ENCODE data around the gene C4orf46. TPM values are rescaled to one million over a fixed set of nuclear protein-coding genes. Genes with fewer than 3 reads are reported as not detected.

The C4orf46 gene
- total and polyA plus RNA-seq, 10 of the 15 experiments (the other 5 are each of a cell fraction or from before 2014, with no cell fraction given) = 9.3 to 40.2 (median 20.5) TPM

DNA sequence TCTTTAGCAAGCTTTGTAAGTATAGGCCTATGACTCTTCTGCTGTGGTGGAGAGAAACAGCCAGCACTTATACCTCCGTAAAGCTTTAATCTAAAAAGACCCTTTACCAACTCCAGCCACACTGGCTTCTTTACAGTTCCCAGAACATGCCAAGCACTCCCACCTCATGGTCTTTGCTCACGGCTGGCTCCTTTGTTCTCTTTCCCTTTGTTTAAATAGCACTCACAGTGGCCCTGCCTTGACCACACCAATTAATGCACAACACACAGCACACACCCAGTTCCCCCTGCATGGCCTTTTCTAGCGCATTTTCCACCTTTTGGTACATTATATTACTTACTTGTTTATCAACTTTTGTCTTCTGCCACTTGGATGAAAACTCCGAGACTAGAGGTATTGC lies 32.6 kb upstream of the C4orf46 start:
- no peaks in the 10 kb centered on the region for H4K20me1 ChIP-seq (ENCODE audit: control insufficient read depth, insufficient read depth)
- H3K27me3 ChIP-seq (replicated peaks in 1 of 2; ENCODE audit: control insufficient read depth in 2 of 2, insufficient read depth in 2 of 2, low read length in 1 of 2) = no peaks in the 10 kb centered on the region
- DNase-seq (ENCODE audit: low read depth, low spot score) = no peak
- ChIA-PET POLR2A (no interaction called here), SMC1A (ENCODE audit: uncharacterized antibody, unreplicated experiment) (no interaction called here), RAD21 (ENCODE audit: unreplicated experiment) (no interaction called here), CTCF (interaction anchor here (0.9 kb wide), 1 partner anchor 38 kb away, joined by 3 read pairs; no protein-coding TSS in a partner anchor)
- H3K27ac ChIP-seq (ENCODE audit: control insufficient read depth, insufficient read depth) = no peak overlapping the region
- no peaks in the 10 kb centered on the region for H3K79me2 ChIP-seq (ENCODE audit: control insufficient read depth, insufficient read depth, low read length)
- peaks cover 0 to 12% of the 10 kb centered on the region in 2 experiments; a peak in 1 of 4 replicates for H3K36me3 ChIP-seq (ENCODE audit: control insufficient read depth in 2 of 2, insufficient read depth in 2 of 2, low read length in 1 of 2)
- intact Hi-C loops (cut with micrococcal nuclease; ENCODE audit: unreplicated experiment) = no loop called here
- H3K9me3 ChIP-seq (replicated peaks; ENCODE audit: control insufficient read depth, insufficient read depth, low read length) = no peaks in the 10 kb centered on the region
- in situ Hi-C loops (cut with MboI) = no loop called here
- H3K9ac ChIP-seq (ENCODE audit: control insufficient read depth, insufficient read depth, low read length) = no peak overlapping the region
- no peak overlapping the region for H2AFZ ChIP-seq (ENCODE audit: control insufficient read depth, low read depth, low read length)
- BruUV-seq (replicated peaks) = no TSS peak
- 96% methylated on average over 4 of the region's 4 CpGs for WGBS (ENCODE audit: insufficient coverage, insufficient replicate concordance, low lambda C conversion rate, missing lambda C conversion rate)
- FAIRE-seq = no peak
- no peaks in the 10 kb centered on the region for H3K4me1 ChIP-seq (ENCODE audit: control insufficient read depth, insufficient read depth, low read length)
- no peak for ATAC-seq
- H3K4me3 ChIP-seq = no peak overlapping the region
- no peak for TF ChIP-seq NRF1 (conservative IDR thresholded peaks at IDR 0.05; ENCODE audit: low read depth, low read length)
- H3K4me2 ChIP-seq (ENCODE audit: control insufficient read depth, insufficient read depth) = no peak overlapping the region

- BruUV-seq (replicated peaks) = no TSS peak
- intact Hi-C loops (cut with micrococcal nuclease; ENCODE audit: unreplicated experiment) (no loop called here), in situ Hi-C loops (cut with MboI) (no loop called here)
- H3K27me3 ChIP-seq (replicated peaks in 1 of 2; ENCODE audit: control insufficient read depth in 2 of 2, insufficient read depth in 2 of 2, low read length in 1 of 2) = no peaks in the 10 kb centered on the region
- no peaks in the 10 kb centered on the region; a peak in 1 of 4 replicates for H3K36me3 ChIP-seq (ENCODE audit: control insufficient read depth in 2 of 2, insufficient read depth in 2 of 2, low read length in 1 of 2)
- H3K4me3 ChIP-seq = no peak overlapping the region
- POLR2A ChIA-PET = interaction anchor here (0.7 kb wide), 1 partner anchor 329 kb away, joined by 4 read pairs; no protein-coding TSS in a partner anchor
- H2AFZ ChIP-seq (ENCODE audit: control insufficient read depth, low read depth, low read length) = no peak overlapping the region
- 63% methylated on average over 1 of the region's 1 CpG for WGBS (ENCODE audit: insufficient coverage, insufficient replicate concordance, low lambda C conversion rate, missing lambda C conversion rate)
- H3K79me2 ChIP-seq (ENCODE audit: control insufficient read depth, insufficient read depth, low read length) = no peaks in the 10 kb centered on the region
- no peak for ATAC-seq
- no peak overlapping the region for H3K9ac ChIP-seq (ENCODE audit: control insufficient read depth, insufficient read depth, low read length)
- no peaks in the 10 kb centered on the region for H4K20me1 ChIP-seq (ENCODE audit: control insufficient read depth, insufficient read depth)
- H3K27ac ChIP-seq (ENCODE audit: control insufficient read depth, insufficient read depth) = no peak overlapping the region
- no peak for DNase-seq (ENCODE audit: low read depth, low spot score)
- FAIRE-seq = no peak
- H3K4me2 ChIP-seq (ENCODE audit: control insufficient read depth, insufficient read depth) = no peak overlapping the region
- RAD21 ChIA-PET (ENCODE audit: unreplicated experiment) = no interaction called here
- CTCF ChIA-PET = no interaction called here
- no peaks in the 10 kb centered on the region for H3K9me3 ChIP-seq (replicated peaks; ENCODE audit: control insufficient read depth, insufficient read depth, low read length)
- SMC1A ChIA-PET (ENCODE audit: uncharacterized antibody, unreplicated experiment) = no interaction called here
- H3K4me1 ChIP-seq (ENCODE audit: control insufficient read depth, insufficient read depth, low read length) = no peaks in the 10 kb centered on the region
- TF ChIP-seq, protein P1, sequence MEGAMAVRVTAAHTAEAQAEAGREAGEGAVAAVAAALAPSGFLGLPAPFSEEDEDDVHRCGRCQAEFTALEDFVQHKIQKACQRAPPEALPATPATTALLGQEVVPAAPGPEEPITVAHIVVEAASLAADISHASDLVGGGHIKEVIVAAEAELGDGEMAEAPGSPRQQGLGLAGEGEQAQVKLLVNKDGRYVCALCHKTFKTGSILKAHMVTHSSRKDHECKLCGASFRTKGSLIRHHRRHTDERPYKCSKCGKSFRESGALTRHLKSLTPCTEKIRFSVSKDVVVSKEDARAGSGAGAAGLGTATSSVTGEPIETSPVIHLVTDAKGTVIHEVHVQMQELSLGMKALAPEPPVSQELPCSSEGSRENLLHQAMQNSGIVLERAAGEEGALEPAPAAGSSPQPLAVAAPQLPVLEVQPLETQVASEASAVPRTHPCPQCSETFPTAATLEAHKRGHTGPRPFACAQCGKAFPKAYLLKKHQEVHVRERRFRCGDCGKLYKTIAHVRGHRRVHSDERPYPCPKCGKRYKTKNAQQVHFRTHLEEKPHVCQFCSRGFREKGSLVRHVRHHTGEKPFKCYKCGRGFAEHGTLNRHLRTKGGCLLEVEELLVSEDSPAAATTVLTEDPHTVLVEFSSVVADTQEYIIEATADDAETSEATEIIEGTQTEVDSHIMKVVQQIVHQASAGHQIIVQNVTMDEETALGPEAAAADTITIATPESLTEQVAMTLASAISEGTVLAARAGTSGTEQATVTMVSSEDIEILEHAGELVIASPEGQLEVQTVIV (IDR thresholded peaks at IDR 0.05; ENCODE audit: borderline replicate concordance, partially characterized antibody) = no peak
- no peak for TF ChIP-seq RAD21 (IDR thresholded peaks at IDR 0.05; ENCODE audit: insufficient read depth, low read depth, low read length)
- TF ChIP-seq JUNB (IDR thresholded peaks at IDR 0.05) = no peak
- no peak for TF ChIP-seq SIX5 (IDR thresholded peaks at IDR 0.05; ENCODE audit: low read depth, low read length, severe bottlenecking)
- TF ChIP-seq, protein P2, sequence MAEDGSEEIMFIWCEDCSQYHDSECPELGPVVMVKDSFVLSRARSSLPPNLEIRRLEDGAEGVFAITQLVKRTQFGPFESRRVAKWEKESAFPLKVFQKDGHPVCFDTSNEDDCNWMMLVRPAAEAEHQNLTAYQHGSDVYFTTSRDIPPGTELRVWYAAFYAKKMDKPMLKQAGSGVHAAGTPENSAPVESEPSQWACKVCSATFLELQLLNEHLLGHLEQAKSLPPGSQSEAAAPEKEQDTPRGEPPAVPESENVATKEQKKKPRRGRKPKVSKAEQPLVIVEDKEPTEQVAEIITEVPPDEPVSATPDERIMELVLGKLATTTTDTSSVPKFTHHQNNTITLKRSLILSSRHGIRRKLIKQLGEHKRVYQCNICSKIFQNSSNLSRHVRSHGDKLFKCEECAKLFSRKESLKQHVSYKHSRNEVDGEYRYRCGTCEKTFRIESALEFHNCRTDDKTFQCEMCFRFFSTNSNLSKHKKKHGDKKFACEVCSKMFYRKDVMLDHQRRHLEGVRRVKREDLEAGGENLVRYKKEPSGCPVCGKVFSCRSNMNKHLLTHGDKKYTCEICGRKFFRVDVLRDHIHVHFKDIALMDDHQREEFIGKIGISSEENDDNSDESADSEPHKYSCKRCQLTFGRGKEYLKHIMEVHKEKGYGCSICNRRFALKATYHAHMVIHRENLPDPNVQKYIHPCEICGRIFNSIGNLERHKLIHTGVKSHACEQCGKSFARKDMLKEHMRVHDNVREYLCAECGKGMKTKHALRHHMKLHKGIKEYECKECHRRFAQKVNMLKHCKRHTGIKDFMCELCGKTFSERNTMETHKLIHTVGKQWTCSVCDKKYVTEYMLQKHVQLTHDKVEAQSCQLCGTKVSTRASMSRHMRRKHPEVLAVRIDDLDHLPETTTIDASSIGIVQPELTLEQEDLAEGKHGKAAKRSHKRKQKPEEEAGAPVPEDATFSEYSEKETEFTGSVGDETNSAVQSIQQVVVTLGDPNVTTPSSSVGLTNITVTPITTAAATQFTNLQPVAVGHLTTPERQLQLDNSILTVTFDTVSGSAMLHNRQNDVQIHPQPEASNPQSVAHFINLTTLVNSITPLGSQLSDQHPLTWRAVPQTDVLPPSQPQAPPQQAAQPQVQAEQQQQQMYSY (CRISPR knock-in tag; IDR thresholded peaks at IDR 0.05) = no peak
- no peak for TF ChIP-seq RB1 (IDR thresholded peaks at IDR 0.05; ENCODE audit: borderline replicate concordance)
- TF ChIP-seq POLR2AphosphoS5 (IDR thresholded peaks at IDR 0.05; ENCODE audit: low read length) = no peak
- no peak for TF ChIP-seq BMI1 (IDR thresholded peaks at IDR 0.05; ENCODE audit: borderline replicate concordance)
- TF ChIP-seq, protein P3, sequence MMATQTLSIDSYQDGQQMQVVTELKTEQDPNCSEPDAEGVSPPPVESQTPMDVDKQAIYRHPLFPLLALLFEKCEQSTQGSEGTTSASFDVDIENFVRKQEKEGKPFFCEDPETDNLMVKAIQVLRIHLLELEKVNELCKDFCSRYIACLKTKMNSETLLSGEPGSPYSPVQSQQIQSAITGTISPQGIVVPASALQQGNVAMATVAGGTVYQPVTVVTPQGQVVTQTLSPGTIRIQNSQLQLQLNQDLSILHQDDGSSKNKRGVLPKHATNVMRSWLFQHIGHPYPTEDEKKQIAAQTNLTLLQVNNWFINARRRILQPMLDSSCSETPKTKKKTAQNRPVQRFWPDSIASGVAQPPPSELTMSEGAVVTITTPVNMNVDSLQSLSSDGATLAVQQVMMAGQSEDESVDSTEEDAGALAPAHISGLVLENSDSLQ (IDR thresholded peaks at IDR 0.05) = no peak
These were observed 17.1 kb upstream of the C4orf46 start for GRCh38 chr4:158688813-158689212.

All from GM12878 (cell line).